HEK293T (cell line): ENCODE data around the gene UPK3A.

Experiments used
- CTCF ChIA-PET: fragments of 350-600 bp; formaldehyde crosslinking; extraction: SDS; loops from one replicate; lab custom pipeline; 2021; ENCODE audit warnings: antibody characterized with exemption, inconsistent platforms; lab: Yijun Ruan, JAX
- POLR2A ChIA-PET: fragments of 350-600 bp; formaldehyde crosslinking; extraction: SDS; loops from one replicate; lab custom pipeline; 2020; ENCODE audit warnings: antibody characterized with exemption, inconsistent platforms; lab: Yijun Ruan, JAX
- DNase-seq: peaks from one replicate; pipeline ENCODE4 v3.0.0; 2012; ENCODE audit warnings: mixed read lengths; ENCODE audit errors: extremely low spot score
- ARNT ChIP-seq: fragments of 450-650 bp; IDR thresholded peaks from 2 replicates; pipeline ENCODE4 v1.6.1; 2017; ENCODE audit warnings: mild to moderate bottlenecking
- BHLHE40 ChIP-seq: fragments of 450-650 bp; IDR thresholded peaks from 2 replicates; pipeline ENCODE4 v1.6.1; 2016; ENCODE audit warnings: mild to moderate bottlenecking, moderate library complexity, borderline replicate concordance
- CTBP1 ChIP-seq: fragments of 450-650 bp; IDR thresholded peaks from 2 replicates; pipeline ENCODE4 v1.6.1; 2016; ENCODE audit warnings: borderline replicate concordance
- ELF4 ChIP-seq: fragments of 450-650 bp; IDR thresholded peaks from 2 replicates; pipeline ENCODE4 v1.6.1; 2017; ENCODE audit warnings: antibody characterized with exemption
- FOXA1 ChIP-seq: fragments of 450-650 bp; IDR thresholded peaks from 2 replicates; pipeline ENCODE4 v1.6.1; 2016; ENCODE audit warnings: mild to moderate bottlenecking
- FOXK2 ChIP-seq: fragments of 450-650 bp; IDR thresholded peaks from 2 replicates; pipeline ENCODE4 v1.6.1; 2016; ENCODE audit warnings: mild to moderate bottlenecking
- FOXM1 ChIP-seq: fragments of 450-650 bp; IDR thresholded peaks from 2 replicates; pipeline ENCODE4 v1.6.1; 2017; ENCODE audit warnings: mild to moderate bottlenecking, borderline replicate concordance
- HDGF ChIP-seq: fragments of 450-650 bp; IDR thresholded peaks from 2 replicates; pipeline ENCODE4 v1.6.1; 2017; ENCODE audit warnings: antibody characterized with exemption, borderline replicate concordance
- L3MBTL2 ChIP-seq: fragments of 450-650 bp; conservative IDR thresholded peaks from 2 replicates; pipeline ENCODE4 v1.6.1; 2016; ENCODE audit warnings: mild to moderate bottlenecking
- LEF1 ChIP-seq: fragments of 450-650 bp; IDR thresholded peaks from 2 replicates; pipeline ENCODE4 v1.6.1; 2017; ENCODE audit warnings: mild to moderate bottlenecking, borderline replicate concordance
- NFRKB ChIP-seq: fragments of 450-650 bp; IDR thresholded peaks from 2 replicates; pipeline ENCODE4 v1.6.1; 2016; ENCODE audit warnings: mild to moderate bottlenecking, moderate library complexity
- PKNOX1 ChIP-seq: fragments of 450-650 bp; IDR thresholded peaks from 2 replicates; pipeline ENCODE4 v1.6.1; 2016
- SP1 ChIP-seq: fragments of 450-650 bp; IDR thresholded peaks from 2 replicates; pipeline ENCODE4 v1.6.1; 2017
- SUZ12 ChIP-seq: fragments of 450-650 bp; IDR thresholded peaks from 2 replicates; pipeline ENCODE4 v1.6.1; 2016; ENCODE audit warnings: mild to moderate bottlenecking
- TARDBP ChIP-seq: fragments of 450-650 bp; IDR thresholded peaks from 2 replicates; pipeline ENCODE4 v1.6.1; 2016
- ZNF384 ChIP-seq: fragments of 450-650 bp; IDR thresholded peaks from 2 replicates; pipeline ENCODE4 v1.6.1; 2016

Gene UPK3A

DNA sequence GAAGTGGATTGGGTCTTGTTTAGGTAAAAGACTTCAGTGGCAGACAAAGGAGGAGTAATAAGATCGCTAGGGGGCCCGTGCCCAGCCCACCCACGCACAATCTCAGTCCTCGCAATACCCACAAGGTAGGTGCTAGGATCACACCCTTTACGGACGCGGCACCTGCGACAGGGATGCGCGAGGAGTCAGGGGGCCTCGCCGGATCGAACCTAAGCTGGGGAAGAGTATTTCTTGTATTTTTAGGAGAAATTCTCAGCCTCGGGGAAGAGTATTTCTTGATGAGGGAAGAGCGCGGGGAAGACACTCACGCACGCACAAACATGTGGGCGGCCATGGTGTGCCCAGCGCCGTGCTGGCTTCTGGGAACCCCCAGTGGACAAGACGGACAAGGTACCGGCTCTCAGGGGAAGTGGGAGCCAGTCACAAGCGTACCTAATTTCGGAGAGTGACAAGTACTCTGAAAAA, 24.2 kb downstream of the UPK3A start:
- DNase-seq = no peak
- POLR2A ChIA-PET = interaction anchor here (0.6 to 1.3 kb wide), 2 partner anchors 10 kb away, joined by 3 to 4 read pairs; no protein-coding TSS in a partner anchor
- CTCF ChIA-PET = no interaction called here
- peak; percentile 42; the same call in 1 of the 2 replicates for TF ChIP-seq L3MBTL2
- no peak for TF ChIP-seq TARDBP
- TF ChIP-seq ZNF384 = no peak
- TF ChIP-seq HDGF = no peak

DNA sequence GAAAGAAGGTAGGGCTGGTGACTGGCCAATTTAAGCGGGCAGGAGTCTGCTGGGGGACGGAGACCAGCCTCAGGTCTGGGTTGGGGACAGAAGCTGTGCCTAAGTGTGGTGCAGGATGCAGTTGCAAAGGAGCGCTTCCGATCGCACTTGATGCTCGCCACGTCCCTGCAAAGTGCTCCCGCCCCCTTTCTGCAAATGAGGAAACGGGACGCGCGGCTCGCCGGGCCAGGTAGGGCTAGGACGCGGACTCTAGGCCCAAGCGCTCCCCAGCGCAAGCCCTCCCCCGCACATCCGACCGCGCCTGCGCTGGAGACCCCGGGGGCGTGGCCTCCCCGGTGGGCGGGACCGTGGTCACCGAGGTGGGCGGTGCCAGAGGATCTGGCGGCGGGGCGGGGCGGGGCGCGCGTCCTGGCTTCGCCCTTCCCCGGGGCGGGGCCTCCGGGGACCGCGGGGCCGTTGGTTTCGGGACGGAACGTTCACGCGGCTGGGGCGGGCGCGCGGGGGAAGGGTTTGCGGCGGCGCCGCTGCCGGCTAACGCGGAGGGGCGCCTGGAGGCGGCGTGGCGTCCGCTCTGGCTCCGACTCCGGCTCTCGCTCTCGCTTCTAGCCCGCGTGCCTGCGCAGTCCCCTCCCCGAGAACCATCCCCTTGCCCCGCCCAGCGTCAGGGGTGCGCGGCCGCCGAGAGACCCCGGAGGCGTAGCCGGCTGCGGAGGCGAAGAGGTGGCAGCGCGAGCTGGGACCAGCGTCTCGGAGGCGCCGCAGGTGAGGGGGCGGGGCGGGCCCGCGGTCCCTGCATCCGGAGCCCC, 24.9 kb downstream of the UPK3A start, which contains the start of gene FAM118A:
Gene FAM118A (plus strand): TSS at position 513 of the 806 bp plus-strand sequence. CDS start 12,446 bp downstream, outside the sequence.
- ChIA-PET CTCF (no interaction called here), POLR2A (interaction anchor here (0.6 to 1.6 kb wide), 3 partner anchors 10 to 128 kb away, joined by 3 to 4 read pairs (median 3); no protein-coding TSS in a partner anchor)

DNA sequence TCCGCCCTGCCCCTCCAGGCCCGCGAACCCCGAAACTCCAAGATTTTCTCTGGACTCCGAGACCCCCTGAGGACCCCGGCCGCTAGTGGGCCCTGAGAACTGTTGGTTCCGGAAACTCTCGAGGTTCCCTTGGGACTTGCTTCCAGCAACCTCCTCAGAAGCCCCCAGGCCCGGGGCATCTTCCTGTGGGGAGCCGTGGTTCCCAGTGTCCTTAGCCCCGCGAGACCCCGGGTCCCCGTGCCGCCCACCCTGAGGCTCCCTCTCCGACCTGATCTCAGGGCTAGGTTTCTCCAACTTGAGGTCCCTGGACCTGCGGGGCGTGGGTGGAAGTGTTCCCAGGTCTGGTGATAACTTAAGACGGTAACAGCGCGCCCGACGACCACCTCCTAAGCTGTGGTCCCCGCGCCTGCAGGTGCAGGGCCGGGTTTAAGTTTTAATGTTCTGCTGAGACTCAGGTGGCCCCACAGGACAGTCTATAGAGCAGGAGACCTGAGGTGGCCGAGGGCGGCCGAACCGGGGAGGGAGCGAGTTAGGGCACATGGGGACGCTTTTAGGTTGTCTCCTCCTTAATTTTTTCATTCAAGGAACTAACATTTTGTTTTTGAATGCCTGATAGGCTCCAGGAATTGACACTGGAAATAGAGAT, 25.7 kb downstream of the UPK3A start:
- ChIA-PET CTCF (no interaction called here), POLR2A (interaction anchor here (1.6 kb wide), 1 partner anchor 127 kb away, joined by 3 read pairs; no protein-coding TSS in a partner anchor)
- no peak for DNase-seq
- no peak for TF ChIP-seq BHLHE40
- TF ChIP-seq L3MBTL2 = 0 out of 2 replicates have a peak, but pooled peaks have one; percentile 10
- no peak for TF ChIP-seq FOXK2

More for the DNA sequence above, 24.9 kb downstream of the UPK3A start, which contains the start of gene FAM118A:
- TF ChIP-seq BHLHE40 (no peak), HDGF (0 out of 2 replicates have a peak, but pooled peaks have one; percentile 19)
- DNase-seq = peak; percentile 98

DNA sequence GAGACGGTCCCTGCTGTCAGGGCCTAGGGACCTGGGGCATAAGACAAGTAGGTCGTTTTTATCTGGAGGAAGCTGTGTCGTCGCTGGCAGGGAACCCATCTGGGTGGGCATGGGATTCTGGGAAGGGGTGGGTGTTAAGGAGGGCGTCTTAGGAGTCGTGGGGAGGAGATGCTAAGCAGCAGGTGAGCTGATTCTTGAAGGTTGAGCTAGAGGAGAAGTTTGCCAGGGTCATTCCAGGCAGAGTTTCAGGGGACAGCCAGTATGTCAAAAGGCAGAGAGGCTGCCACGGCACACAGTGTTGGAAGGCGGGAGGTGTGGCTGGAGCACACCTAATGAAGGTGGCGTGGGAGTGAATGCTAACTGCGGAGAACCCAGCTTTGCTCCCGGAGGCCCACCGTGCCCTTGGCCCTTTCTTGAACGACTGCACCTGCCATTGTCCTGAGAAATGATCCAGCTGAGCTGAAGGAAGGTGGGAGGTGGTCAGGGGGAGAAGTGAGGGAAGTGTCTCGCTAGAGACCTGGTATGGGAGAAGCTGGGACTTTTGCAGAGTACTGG, 26.3 kb downstream of the UPK3A start:
- POLR2A ChIA-PET = interaction anchor here (1.6 kb wide), 1 partner anchor 126 kb away, joined by 3 read pairs; no protein-coding TSS in a partner anchor
- no peak for DNase-seq
- CTCF ChIA-PET = no interaction called here
- no peak for TF ChIP-seq ZNF384
- TF ChIP-seq FOXA1 = no peak
- TF ChIP-seq HDGF = no peak

GRCh38 chr22:45312415-45312814, 27.7 kb downstream of the UPK3A start:
- TF ChIP-seq FOXA1 = no peak
- no peak for TF ChIP-seq ZNF384
- TF ChIP-seq L3MBTL2 = no peak
- CTCF ChIA-PET = no interaction called here
- POLR2A ChIA-PET = no interaction called here
- DNase-seq = no peak

DNA sequence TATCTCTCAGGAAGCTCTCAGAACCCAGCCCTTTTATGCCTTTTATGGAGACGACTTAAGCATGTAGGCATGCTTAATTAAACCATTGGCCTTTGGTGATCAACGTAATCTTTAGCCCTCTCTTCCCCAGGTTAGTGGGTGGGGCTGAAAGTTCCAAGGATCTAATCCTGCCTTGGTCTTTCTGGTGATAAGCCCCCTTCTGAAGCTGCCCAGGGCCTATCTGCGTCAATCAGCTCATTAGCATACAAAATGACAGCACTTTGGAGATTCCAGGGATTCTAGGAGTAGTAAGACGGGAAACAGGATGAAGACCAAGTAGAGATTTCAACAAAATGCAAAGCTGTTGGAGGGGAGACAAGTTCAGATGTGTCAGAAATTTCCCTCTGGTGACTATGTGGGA, 28.1 kb downstream of the UPK3A start:
- no peak for DNase-seq
- TF ChIP-seq TARDBP = no peak
- no peak for TF ChIP-seq ELF4
- TF ChIP-seq PKNOX1 = no peak
- no peak for TF ChIP-seq FOXK2
- no peak for TF ChIP-seq L3MBTL2
- no peak for TF ChIP-seq HDGF
- TF ChIP-seq ARNT = no peak
- TF ChIP-seq SUZ12 = no peak
- TF ChIP-seq NFRKB = no peak
- TF ChIP-seq FOXA1 = no peak
- no peak for TF ChIP-seq ZNF384
- no peak for TF ChIP-seq LEF1
- TF ChIP-seq FOXM1 = no peak
- ChIA-PET POLR2A (no interaction called here), CTCF (no interaction called here)

DNA sequence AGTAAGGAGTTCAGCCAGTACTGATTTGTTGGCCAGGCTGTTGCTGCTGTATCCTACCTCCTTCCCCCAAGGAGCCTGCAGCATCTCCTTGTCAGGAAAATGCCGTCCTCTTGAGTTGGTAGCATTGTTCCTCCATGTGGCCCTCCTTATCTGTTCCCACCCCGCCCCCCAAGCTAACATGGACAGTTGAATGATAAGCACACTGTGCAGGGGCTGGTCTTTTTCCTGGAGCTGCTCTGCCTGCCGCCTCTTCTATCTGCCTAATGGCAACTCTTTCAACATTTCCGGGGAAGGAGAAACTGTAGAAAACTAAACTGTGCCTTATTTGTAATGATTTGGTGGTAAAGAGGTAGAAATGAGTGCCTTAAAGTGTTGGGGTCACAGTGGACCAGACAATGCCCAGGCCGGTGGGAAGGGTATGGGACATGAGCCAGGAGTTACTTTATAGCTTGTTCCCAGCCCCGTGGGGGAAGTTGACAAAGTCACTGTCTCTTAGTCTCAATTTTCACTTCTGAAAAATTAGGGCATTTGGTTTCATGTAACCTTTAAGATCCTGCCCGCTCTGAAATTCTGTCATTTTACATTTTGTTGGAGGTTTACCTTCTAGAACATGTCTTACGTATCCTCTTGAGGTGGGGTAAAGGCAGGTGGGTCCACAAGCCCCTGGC, 29.4 kb downstream of the UPK3A start:
- no peak for DNase-seq
- TF ChIP-seq ELF4 (no peak), FOXK2 (no peak), SP1 (no peak), CTBP1 (no peak), ZNF384 (no peak), SUZ12 (no peak), BHLHE40 (no peak), PKNOX1 (no peak), LEF1 (no peak), NFRKB (no peak), ARNT (no peak), L3MBTL2 (no peak), FOXM1 (no peak), TARDBP (no peak), HDGF (no peak), FOXA1 (no peak)
- CTCF ChIA-PET = no interaction called here
- POLR2A ChIA-PET = no interaction called here
